Activated CD8-positive, alpha-beta memory T cell treated with anti-CD3 and anti-CD28 coated beads, Interleukin-2, amount 50 U/mL, for 4 hours (primary cell): ENCODE results near the gene SULT1B1.

ENCODE experiments used
- DNase-seq: peaks from one replicate; pipeline ENCODE4 v3.0.0-alpha.2; 2020

The SULT1B1 gene

DNA sequence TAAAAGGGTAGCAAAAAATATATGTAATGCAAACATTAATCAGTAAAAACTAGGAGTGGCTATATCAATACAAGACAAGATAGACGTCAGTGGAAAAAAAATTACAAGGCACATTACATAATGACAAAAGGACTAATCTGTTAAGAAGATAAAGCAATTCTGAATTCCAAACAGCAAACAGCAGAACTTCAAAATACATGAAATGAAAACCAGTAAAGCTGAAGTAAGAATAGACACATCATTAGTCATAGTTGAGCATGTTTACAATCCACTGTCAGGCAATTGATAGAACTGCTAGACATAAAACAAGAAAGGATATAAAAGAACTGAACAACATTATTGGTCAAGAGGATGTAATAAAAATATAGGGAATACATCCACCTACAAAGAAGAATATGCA, 12.2 kb downstream of the SULT1B1 start:
- DNase-seq, result no peak

DNA sequence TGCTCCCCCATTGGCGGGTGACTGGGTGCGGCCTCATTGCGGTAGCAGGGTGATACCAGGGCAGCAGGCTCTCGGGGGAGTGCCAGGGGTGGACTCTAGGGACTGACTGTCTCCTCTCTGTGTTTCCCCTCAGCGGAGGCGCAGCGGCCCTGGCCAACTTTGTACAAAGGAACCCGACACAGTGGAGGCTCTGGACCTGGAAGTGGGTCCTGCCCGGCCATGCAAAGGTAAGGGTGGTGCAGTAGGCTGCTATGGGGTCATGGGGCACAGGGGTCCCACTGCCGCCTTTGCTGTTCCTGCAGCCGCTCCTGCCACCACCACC, 16.3 kb downstream of the SULT1B1 start:
- DNase-seq, result no peak

DNA sequence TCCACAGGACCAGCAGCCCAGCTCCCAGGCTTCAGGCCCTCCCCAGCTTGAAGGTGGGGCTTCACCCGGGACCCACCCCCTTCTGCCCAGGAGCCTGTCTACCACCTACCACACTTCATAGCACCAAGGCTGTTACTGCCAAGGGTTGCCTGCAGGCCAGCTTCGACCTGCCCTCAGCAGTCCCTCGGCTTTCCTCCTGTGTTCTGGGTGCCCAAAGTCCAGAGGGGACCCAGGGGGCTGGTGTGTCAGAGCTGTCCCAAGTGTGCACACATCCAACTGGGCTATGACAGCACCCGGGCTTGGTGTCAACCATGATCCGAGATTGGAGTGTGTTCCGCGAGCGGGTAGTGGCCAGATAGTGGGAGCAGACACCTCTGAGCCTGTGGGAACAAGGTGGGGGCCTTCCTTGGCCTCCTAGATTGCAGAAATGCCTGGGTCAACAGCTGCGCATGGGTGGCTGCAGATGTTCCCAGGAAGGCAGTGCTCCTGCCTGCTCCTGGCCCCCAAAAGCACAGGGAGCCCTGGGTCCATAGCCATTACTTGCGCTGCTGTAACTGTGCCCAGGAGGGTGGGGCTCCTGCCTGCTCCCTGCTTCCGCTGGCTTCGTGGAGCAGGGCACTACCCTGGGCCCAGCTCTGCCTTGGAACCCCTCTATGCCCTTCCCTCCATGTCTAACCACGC, 16.8 kb downstream of the SULT1B1 start:
- no peak for DNase-seq

DNA sequence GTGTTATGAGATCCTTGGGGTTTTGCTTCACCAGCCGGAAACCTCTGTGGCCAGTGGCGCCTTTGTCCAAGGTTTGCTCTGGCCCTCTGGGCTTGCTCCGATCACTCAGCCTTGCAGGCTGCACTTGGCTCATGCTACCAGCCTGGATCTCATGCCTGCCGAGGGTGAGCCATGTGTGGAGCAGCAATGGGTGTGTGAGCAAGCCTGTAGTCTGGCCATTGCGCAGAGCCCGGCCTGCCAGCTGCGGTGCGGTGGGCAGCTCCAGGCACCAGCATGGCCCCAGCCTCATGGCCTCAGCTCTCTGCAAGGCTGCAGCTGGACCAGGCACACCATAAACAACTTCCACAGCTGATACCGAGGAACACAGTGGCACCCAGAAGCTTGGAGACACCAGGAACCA, 17.8 kb downstream of the SULT1B1 start:
- DNase-seq, result no peak

DNA sequence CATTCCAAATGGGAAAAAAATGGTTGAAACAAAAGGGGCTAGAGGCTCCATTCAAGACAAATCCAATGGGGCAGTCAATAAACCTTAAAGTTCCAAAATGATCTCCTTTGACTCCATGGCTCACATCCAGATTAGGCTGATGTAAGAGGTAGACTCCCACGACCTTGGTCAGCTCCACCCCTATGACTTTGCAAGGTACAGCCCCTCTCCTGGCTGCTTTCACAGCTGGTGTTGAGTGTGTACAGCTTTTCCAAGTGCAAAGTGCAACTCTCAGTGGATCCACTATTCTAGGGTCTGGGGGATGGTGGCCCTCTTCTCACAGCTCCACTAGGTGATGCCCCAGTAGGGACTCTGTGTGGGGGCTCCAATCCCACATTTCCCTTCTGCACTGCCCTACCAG, 21.5 kb downstream of the SULT1B1 start:
- DNase-seq, result no peak

DNA sequence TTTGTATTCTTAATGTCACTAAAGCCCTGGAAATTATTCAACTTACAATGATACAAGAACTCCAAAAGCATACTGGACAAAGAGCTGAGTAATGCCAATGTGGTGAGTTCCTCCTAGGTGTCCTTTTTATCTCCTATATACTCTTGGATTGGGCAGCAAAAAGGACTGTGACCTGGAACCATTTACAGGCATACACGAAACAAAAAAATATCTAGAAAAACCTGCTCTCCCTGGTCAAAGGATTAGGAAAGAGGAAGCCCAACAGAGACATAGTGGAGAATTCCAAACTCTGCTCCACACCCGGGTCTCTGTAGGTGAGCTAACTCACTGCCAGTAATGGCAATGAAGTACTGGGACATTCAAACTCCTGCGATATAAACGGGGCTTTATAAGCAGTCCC, 25.3 kb downstream of the SULT1B1 start:
- DNase-seq, result no peak

DNA sequence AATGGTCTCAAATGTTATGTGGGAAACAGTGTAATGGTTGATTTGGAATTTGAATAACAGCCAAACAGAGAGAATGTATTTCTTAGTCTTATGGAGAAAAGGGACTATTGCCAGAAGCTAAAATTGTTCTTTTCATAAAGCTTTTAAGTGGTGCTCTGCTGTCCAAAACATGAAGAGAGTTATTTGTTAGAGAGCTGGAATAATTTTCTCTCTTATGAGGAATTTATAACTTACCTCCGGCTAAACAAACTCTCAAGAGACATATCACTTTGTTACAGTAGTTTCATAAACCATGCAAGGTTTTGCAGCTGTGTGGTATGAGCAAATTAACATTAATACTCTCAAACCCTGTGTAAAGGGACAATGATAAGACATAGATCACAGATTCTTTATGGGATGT, 28.6 kb downstream of the SULT1B1 start:
- no peak for DNase-seq

DNA sequence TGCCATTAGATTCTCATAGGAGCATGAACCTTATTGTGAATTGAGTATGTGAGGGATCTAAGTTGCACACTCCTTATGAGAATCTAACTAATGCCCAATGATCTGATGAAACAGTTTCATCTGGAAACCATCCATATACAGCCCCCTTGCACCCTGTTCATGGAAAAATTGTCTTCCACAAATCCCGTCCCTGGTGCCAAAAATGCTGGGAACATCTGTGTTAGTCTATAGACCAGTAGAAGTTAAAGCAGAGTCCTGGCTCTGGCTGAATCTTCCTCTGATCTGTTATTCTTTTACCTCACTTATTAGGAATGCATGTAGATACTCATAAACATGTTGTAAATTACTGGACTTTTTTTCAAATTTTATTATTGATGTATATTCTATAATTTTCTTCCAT, 29.2 kb downstream of the SULT1B1 start:
- DNase-seq, result no peak

DNA sequence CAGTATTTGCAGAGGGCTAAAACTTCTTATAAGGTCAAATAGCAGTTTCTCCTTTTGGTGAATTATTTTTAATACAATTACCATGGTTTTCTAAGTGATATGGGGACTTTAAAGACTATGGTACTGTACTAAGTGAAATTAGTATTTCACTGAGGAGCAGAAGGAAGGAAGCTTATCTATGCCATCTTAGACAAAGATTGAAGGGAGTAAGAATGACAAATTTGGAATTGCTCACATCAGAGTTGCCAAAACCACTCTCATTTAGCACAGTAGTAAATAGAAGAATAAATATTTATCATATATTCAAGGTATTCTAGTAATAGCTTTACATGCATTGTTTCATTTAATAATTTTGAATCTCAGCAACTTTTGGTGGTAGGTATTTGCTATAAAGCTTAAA, 30.4 kb downstream of the SULT1B1 start:
- DNase-seq, result no peak

DNA sequence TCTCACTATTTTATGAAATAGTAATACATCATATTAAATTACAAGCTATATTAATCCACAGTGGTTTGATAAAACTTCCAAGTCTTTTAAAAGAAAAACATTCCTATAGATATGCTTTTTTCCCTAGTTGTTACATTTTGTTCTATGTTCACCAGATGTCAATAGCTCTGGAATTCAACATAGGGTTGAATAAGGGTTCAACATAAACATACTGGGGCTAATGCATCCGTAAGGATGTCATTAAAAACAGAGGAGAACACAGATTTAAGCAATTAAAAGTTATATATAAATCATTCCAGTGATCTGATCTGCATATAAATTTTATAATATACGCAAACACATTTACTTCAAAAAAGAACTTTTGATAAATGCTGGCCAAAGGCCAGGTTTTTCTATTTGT, 32.5 kb downstream of the SULT1B1 start:
- no peak for DNase-seq

DNA sequence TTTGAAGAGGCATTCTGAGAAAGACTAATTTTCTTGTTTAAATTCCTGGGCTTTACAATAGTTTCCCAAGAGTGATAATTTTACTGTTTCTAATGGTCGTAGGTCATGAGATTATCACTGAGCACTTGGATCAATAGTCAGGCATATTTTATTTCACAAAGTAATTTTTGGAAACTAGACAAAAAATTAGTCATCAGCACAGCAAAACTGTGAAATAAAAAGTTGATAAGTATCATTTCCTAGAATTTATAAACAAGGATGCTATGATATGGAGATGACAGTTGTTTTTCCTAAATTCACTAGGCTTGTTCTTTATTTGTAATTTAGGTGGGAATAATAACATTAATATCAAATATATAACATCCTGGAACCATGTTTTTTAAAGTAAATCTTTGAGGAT, 33.0 kb downstream of the SULT1B1 start:
- DNase-seq, result no peak

DNA sequence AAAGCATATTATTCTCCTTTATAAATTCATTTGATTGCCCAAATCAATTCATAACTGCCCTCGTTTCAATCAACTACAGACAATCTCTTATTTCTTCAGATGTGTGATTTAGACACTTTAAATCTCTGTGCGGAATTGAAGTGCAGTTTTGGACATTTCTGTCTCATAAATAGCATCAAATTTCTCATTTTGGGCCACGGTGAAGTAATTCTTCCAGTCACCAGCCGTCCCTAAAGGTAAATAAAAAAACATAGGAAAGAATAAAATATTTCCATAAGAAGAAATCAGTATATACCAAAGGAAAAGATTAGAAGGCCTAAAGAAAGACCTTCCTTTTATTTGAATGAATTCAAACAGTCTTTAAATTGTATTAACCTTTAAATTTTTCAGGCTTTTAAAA, 33.4 kb downstream of the SULT1B1 start:
- DNase-seq, result no peak

DNA sequence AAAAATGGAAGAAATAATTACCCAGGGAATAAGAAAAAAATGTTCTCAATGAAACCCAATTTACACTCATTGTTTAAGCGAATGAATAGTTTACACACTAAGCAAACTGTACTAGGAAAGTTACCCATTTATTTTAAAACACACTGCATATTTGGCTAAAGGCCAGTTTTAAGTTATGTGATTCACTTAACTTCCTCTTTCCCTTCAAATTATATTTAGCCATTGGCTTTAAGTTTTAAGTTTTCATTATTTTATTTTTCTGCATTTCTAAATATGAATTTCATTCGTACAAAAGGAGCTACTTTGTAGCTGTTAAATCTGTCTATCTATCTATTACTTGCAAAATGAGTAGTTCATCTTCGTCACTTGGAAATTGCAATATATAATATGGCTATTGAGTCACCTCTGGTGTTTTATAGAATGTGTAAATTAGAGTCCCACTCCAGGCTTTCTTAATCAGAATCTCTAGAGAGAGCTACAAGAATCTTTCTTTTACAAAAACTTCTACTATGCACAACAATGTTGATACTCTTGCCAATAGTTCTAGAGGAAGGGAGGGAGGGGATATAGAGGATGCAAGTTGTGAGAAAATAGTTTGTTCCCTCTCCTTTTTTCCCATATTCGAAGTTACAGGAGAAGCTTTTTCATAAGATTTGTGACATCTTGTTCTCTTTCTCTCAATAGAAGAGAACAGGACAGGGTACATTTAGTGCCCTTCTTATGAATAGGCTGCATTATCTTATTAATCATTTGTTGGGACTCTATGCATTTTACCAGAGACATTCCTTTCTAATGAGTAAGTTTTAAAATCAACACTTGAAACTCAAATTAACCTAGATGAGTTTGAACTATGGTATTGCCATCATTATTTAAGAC, 41.8 kb downstream of the SULT1B1 start:
- no peak for DNase-seq

DNA sequence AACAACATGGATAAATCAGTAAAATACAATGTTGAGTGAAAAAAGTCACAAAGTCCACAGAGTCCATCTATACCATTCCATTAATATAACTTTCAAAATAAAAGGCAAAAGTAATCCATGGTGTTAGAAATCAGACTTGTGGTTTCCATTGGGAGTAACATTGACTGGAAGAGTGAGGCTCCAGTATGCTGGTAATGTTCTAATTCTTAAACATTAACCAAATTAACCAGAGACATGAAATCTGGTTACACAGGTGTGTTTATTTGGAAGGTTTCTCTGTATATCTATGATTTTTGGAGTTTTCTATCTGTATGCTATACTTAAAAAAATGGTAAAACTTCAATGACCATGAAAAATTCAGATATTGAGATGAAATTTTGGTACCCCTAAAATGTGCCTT, 42.6 kb downstream of the SULT1B1 start:
- no peak for DNase-seq

DNA sequence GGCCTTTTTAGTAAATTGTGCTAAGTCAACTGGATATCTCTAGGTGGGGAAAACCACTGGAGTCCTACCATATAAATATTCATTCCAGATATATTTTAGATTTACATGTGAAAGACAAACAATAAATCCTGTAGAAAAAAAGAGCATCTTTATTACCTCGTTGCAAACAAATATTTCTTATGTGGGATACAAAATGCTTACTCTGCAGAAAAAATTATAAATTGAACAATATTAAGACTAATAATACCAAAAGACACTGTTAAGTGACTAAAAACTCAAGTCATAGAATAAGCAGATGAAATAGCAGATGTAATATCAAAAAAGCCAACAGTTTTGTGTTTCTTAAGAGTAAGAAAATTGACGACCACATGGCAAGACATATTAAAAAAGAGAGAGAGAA, 43.8 kb downstream of the SULT1B1 start:
- DNase-seq, result no peak

DNA sequence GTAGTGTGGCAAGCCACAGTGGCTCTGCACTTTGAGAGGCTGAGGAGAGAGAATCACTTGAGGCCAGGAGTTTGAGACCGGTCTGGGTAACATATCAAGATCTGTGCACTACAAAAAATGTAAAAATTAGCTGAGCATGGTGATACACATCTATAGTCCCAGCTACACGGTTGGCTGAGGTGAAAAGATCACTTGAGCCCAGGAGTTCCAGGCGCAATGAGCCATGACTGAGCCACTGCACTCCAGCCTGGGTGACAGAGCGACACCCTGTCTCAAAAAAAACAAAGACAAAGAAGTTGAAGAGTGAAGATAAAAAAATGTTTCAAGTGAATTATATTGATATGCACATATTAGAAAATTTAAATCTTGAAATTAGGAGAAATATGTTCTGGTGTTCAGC, 46.3 kb downstream of the SULT1B1 start:
- no peak for DNase-seq

DNA sequence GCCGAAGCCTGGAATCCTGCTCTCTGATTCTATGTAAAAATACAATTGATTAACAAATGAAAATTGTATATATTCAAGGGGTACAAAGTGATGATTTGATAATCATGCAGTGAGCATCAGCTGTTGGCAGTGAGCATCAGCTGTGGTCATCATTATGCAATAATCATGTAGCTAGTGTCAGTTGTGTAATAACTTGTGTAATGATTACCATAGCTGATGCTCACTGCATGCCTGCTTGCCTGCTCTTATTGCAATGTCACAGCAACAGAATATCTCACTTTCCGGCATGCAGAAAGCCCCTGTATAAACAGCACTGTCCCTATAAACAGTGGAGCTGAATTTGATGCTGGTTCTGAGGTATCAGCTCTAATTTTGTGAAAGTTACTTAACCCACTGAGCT, 46.8 kb downstream of the SULT1B1 start:
- DNase-seq, result no peak

DNA sequence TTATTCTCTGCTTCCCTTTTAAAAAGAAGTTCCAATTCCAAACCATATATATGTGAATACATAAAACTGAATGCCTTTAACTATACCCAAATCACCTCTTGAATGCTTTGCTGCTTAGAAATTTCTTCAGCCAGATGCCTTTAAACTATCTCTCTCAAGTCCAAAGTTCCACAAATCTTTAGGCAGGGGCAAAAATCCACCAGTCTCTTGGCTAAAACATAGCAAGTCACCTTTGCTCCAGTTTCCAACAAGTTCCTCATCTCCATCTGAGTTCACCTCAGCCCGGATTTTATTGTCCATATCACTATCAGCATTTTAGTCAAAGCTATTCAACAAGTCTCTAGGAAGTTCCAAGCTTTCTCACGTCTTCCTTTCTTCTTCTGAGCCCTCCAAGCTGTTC, 49.8 kb downstream of the SULT1B1 start:
- no peak for DNase-seq

DNA sequence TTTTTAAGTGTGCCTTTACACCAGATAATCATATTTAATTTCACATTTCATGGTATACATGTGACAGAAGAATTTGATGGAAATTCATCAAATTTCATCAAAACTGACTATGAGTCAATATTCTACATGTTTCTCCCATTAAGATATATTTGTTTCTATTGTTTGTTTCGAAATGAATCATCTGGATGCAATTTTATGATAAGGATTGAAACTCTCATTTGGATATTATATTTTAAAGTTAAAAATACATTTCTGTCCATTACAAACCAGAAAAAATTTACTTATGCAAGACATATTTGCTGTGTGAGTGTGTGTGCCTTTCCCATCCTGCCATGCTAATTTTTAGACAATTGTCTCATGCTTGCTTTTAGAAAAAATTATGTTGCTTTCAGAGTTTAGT, 52.2 kb downstream of the SULT1B1 start:
- no peak for DNase-seq

DNA sequence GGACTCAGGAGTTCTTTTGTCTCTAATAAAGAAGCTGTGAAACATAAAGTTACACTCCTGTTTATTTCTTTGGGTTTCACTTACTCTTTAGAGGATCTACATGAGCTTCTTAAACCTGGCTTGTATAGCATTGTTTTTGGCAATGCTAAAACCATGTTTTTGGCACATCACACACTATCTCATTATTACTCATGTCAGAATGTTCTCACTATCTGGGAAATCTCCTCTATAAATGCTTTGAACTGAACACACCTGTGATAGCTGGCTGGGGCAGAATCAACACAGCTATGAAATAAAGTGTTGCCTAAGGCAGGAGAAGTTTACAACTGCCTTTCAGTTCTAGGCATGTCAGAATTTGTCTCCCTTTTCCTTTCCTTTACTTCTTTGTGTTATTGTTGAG, 52.6 kb downstream of the SULT1B1 start:
- DNase-seq, result no peak

DNA sequence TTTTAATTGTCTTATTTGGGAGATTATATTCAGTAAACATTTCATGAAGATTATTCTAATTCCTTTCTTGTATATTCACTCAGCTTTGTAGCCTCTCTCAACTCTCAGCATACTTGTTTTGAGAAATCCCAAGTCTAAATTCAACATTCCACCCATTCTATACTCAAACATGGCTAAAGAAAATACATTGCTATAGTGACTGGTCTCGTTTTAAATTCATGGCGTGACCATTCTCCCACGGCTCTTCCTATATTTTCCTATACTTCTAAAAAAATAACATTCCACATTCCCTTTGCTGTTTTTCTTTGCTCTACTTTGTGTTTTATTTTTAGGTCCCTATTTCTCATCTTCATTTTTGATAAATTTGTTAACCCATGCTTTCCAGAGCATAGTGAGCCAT, 58.2 kb downstream of the SULT1B1 start:
- no peak for DNase-seq

DNA sequence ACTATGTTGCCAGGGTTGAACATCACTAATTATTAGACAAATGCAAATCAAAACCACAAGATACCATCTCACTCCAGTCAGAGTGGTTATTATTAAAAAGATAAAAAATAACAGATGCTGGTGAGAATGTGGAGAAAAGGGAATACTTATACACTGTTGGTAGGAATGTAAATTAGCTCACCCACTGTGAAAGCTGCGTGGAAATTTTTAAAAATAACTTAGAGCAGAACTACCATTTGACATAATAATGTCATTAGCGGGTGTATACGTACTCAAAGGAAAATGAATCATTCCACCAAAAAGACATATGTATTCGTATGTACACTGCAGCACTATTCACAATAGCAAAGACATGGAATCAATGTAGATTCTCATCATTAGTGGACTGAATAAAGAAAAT, 58.7 kb downstream of the SULT1B1 start:
- no peak for DNase-seq

DNA sequence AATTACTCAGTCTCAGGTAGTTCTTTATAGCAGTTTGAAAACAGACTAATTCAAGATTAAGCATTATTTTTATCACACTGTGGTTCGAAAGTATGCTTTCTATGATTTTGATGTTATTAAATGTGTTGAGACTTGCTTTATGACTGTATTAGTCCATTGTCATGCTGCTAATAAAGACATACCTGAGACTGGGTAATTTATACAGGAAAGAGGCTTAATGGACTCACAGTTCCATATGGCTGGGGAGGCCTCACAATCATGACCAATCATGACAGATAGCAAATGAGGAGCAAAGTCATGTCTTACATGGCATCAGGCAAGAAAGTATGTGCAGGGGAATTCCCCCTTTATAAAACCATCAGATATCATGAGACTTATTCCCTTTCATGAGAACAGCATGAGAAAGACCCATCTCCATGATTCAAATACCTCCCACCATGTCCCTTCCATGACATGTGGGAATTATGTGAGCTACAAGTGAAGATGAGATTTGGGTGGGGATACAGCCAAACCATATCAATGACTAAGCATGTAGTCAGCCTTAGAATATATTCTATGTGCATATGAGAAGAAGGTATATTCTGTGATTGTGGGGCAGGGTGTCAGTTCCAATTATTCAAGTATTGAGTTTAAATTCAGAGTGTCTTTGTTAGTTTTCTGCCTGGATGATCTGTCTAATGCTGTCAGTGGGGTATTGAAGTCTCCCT, 62.7 kb downstream of the SULT1B1 start:
- no peak for DNase-seq

DNA sequence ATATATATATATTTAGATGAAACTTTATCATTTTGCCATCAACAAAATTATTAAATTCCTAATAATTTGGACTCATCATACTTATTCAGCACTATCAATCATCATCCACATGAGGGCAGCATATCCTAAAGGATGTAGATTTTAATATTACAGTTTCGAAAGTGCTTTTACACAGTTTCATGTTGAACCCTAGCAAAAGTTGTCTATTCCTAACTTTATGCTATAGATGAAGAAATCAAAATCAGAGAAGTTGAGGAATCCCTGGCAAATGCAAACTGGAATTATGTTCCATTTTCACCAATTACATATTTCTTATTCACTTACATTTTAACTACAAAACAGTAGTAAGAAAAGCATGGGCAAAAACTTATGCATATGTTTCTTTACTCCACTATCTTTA, 70.8 kb downstream of the SULT1B1 start:
- DNase-seq, result no peak
